Measurements from ENCODE around the gene DCP2. TPM values are rescaled to one million over a fixed set of nuclear protein-coding genes. Genes with fewer than 3 reads are reported as not detected.

Gene DCP2
- total and polyA plus RNA-seq, 2 experiments from 2014 or later = 17.6 to 23.9 TPM

- no peaks in the 10 kb centered on the region for H3K4me1 ChIP-seq (ENCODE audit: low read depth)
- TF ChIP-seq CTCF (IDR thresholded peaks at IDR 0.05; ENCODE audit: low read depth, low read length) = no peak
- DNase-seq (ENCODE audit: low read depth in 1 of 2, low spot score in 1 of 2) = no peak
- H3K4me3 ChIP-seq = no peak overlapping the region
- no peaks in the 10 kb centered on the region for H3K9me3 ChIP-seq (ENCODE audit: low read depth)
- peaks cover 48% of the 10 kb centered on the region for H3K36me3 ChIP-seq
- no peaks in the 10 kb centered on the region for H3K27me3 ChIP-seq
- no peak overlapping the region for H3K27ac ChIP-seq
Observed at GRCh38 chr5:113003763-113004162, 27.2 kb downstream of the DCP2 start.

- Histone ChIP-seq H3K36me3 (peaks cover 48% of the 10 kb centered on the region), H3K4me1 (ENCODE audit: low read depth) (no peaks in the 10 kb centered on the region), H3K27me3 (no peaks in the 10 kb centered on the region), H3K4me3 (no peak overlapping the region), H3K9me3 (ENCODE audit: low read depth) (no peaks in the 10 kb centered on the region), H3K27ac (no peak overlapping the region)
- no peak for TF ChIP-seq CTCF (IDR thresholded peaks at IDR 0.05; ENCODE audit: low read depth, low read length)
- peak in 1 of 2 donors; percentile 81 for DNase-seq (ENCODE audit: low read depth in 1 of 2, low spot score in 1 of 2)
Observed at GRCh38 chr5:113005454-113005853, 28.9 kb downstream of the DCP2 start.

DNA sequence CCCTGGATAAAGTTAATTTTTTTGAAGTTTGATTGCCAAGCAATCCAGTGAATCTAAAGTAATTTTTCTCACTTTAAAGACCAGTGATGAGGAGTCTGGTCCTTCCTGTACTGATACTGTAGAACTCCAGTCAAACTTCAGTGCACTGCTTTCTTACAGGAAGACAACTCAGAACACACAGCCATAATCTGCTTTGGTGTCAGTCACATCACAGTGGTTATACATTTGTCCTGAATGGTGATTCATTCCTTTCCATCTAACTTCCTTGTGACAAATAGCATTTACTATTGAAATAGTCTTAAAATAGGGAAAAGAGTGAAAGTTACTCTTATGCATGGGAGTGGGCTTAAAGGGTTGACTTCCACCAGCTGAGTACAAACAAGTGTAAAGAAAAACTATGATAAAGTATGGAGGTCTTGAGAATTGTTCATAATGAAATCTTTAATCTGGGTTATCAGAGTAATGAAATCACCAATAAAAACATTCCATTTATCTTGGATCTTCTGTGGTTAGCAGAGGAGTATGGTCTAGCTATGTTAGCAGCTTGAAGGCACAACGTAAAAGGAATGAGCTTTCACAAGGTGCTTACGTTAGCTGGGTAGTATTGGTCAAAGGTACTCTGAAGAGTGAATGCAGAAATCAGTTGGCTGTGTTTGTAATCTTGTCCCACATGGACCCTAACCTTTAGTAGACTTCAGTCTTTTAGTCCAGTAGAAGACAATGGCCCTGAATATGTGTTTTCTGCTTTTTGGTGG is 41.5 kb downstream of the DCP2 start:
- H3K4me3 ChIP-seq = no peak overlapping the region
- no peaks in the 10 kb centered on the region for H3K9me3 ChIP-seq (ENCODE audit: low read depth)
- H3K36me3 ChIP-seq = peaks cover 25% of the 10 kb centered on the region
- no peak overlapping the region for H3K27ac ChIP-seq
- peaks cover 17% of the 10 kb centered on the region for H3K4me1 ChIP-seq (ENCODE audit: low read depth)
- H3K27me3 ChIP-seq = no peaks in the 10 kb centered on the region
- no peak for TF ChIP-seq CTCF (IDR thresholded peaks at IDR 0.05; ENCODE audit: low read depth, low read length)
- DNase-seq (ENCODE audit: low read depth in 1 of 2, low spot score in 1 of 2) = peak in 1 of 2 donors; percentile 14

DNA sequence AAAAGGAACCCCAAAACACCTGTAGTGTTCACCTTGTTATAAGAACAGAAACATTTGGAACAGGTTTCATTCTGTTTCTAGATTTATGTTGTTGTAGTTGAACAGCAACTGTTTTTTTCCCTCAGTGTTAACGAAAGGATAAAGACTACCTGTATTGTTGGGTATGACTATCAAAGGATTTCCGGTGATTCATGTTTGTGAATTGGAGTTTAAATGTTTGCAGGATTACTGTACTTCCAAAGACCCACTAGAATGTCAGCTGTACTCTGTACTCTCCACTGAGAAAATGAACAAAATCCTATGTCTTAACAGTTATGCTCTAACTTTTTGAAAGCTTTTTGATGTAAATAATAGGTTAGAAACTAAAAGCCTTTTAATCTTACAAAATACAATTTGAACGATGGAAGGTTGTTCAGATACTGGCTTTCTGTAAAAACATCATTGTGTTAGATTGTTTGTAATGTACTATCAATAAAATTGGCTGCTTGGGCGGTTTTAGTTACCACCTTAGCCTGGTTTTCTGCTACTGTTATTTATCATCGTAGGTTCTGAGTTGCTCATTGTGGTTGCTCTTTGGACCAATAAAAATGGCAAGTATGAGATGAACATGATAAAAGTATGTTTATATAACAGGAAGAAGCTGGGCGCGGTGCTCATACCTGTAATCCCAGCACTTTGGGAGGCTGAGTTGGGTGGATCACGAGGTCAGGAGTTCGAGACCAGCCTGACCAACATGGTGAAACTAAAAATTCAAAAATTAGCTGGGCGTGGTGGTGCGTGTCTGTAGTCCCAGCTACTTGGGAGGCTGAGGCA is 44.1 kb downstream of the DCP2 start:
- TF ChIP-seq CTCF (IDR thresholded peaks at IDR 0.05; ENCODE audit: low read depth, low read length) = no peak
- no peaks in the 10 kb centered on the region for H3K27me3 ChIP-seq
- H3K4me3 ChIP-seq = no peak overlapping the region
- peak in 1 of 2 donors; percentile 48 for DNase-seq (ENCODE audit: low read depth in 1 of 2, low spot score in 1 of 2)
- no peaks in the 10 kb centered on the region for H3K9me3 ChIP-seq (ENCODE audit: low read depth)
- peak overlapping the region; percentile 40 for H3K27ac ChIP-seq
- H3K4me1 ChIP-seq (ENCODE audit: low read depth) = peaks cover 17% of the 10 kb centered on the region
- H3K36me3 ChIP-seq = peaks cover 11% of the 10 kb centered on the region

GRCh38 chr5:113022661-113023060 is 46.1 kb downstream of the DCP2 start:
- no peaks in the 10 kb centered on the region for H3K27me3 ChIP-seq
- peak in 1 of 2 donors; percentile 25 for DNase-seq (ENCODE audit: low read depth in 1 of 2, low spot score in 1 of 2)
- TF ChIP-seq CTCF (IDR thresholded peaks at IDR 0.05; ENCODE audit: low read depth, low read length) = no peak
- H3K27ac ChIP-seq = peak overlapping the region; percentile 53
- H3K4me3 ChIP-seq = no peak overlapping the region
- H3K36me3 ChIP-seq = peaks cover 25% of the 10 kb centered on the region
- no peaks in the 10 kb centered on the region for H3K9me3 ChIP-seq (ENCODE audit: low read depth)
- peaks cover 21% of the 10 kb centered on the region for H3K4me1 ChIP-seq (ENCODE audit: low read depth)

Data from cardiac muscle cell (in vitro differentiated cells and primary cell).